SK-N-SH (cell line): ENCODE measurements around the gene TC2N.
"Not testable (repeated sequence)": the region's sequence is repeated elsewhere in the genome, so short reads cannot be mapped to it uniquely, and the experiment has no call there.

Source experiments
- EP300 ChIP-seq, 2 experiments: IDR thresholded peaks; 2 replicates each; pipeline versions ENCODE4 v1.4.0 to v1.6.1; 2012; ENCODE audit warnings: borderline replicate concordance in 1 of 2, low read depth in 1 of 2, low read length in 1 of 2
- EZH2phosphoT487 ChIP-seq: fragments of 200-600 bp; sonication (generic); IDR thresholded peaks from 2 replicates; pipeline ENCODE4 v1.6.1; 2017; ENCODE audit warnings: low read depth, mixed run types, mild to moderate bottlenecking, antibody characterized with exemption, moderate library complexity, borderline replicate concordance
- FOXM1 ChIP-seq: IDR thresholded peaks from 2 replicates; pipeline ENCODE4 v1.4.0; 2012; ENCODE audit warnings: low read depth, mild to moderate bottlenecking
- JUND ChIP-seq: IDR thresholded peaks from 2 replicates; pipeline ENCODE4 v1.4.0; 2012
- POLR2AphosphoS5 ChIP-seq: IDR thresholded peaks from 2 replicates; pipeline ENCODE4 v1.6.1; 2012; ENCODE audit warnings: low read depth, low read length
- RFX5 ChIP-seq: IDR thresholded peaks from 2 replicates; pipeline ENCODE4 v1.6.1; 2012; ENCODE audit warnings: mild to moderate bottlenecking, improper control_type of control experiment, low read length
- SIN3A ChIP-seq: IDR thresholded peaks from 2 replicates; pipeline ENCODE4 v1.6.1; 2012; ENCODE audit warnings: low read depth, mild to moderate bottlenecking, low read length, moderate library complexity, borderline replicate concordance
- YY1 ChIP-seq: IDR thresholded peaks from 2 replicates; pipeline ENCODE4 v1.4.0; 2012; ENCODE audit warnings: low read depth, mild to moderate bottlenecking
- TF ChIP-seq, protein P1 (sequence below): IDR thresholded peaks from 2 replicates; pipeline ENCODE4 v1.4.0; 2012; ENCODE audit warnings: low read depth
- TF ChIP-seq, protein P2 (sequence below): fragments of 200-600 bp; sonication (generic); IDR thresholded peaks from 2 replicates; pipeline ENCODE4 v1.6.1; 2017; ENCODE audit warnings: antibody characterized with exemption, mild to moderate bottlenecking, moderate library complexity
- TF ChIP-seq, protein P3 (sequence below): fragments of 150-350 bp; IDR thresholded peaks from 2 replicates; pipeline ENCODE4 v1.6.1; 2017; ENCODE audit warnings: antibody characterized with exemption, low read length, low read depth, borderline replicate concordance
- TF ChIP-seq, protein P4 (sequence below): IDR thresholded peaks from 2 replicates; pipeline ENCODE4 v1.6.1; 2012; ENCODE audit warnings: mild to moderate bottlenecking, low read depth, low read length, moderate library complexity

DNA sequence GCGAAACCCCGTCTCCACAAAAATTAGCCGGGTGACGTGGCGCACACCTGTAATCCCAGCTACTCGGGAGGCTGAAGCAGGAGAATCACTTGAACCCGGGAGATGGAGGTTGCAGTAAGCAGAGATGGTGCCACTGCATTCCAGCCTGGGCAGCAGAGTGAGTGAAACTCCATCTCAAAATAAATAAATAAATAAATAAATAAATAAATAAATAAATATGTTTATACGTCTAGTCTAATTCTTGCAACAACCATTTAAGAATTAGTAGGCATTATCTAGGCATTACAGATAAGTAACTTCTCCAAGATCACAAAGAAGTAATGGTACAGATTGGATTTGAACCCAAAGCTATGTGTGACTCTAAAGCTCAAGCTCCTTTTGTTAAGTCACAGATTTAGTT is 22.3 kb downstream of the TC2N start:
- TF ChIP-seq YY1; JUND; POLR2AphosphoS5; FOXM1; EZH2phosphoT487; RFX5; EP300 (IDR thresholded peaks at IDR 0.05; ENCODE audit: borderline replicate concordance in 1 of 2, low read depth in 1 of 2, low read length in 1 of 2); SIN3A: not testable (repeated sequence)
- TF ChIP-seq, protein P1, sequence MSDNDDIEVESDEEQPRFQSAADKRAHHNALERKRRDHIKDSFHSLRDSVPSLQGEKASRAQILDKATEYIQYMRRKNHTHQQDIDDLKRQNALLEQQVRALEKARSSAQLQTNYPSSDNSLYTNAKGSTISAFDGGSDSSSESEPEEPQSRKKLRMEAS: not testable (repeated sequence)
- TF ChIP-seq, protein P2, sequence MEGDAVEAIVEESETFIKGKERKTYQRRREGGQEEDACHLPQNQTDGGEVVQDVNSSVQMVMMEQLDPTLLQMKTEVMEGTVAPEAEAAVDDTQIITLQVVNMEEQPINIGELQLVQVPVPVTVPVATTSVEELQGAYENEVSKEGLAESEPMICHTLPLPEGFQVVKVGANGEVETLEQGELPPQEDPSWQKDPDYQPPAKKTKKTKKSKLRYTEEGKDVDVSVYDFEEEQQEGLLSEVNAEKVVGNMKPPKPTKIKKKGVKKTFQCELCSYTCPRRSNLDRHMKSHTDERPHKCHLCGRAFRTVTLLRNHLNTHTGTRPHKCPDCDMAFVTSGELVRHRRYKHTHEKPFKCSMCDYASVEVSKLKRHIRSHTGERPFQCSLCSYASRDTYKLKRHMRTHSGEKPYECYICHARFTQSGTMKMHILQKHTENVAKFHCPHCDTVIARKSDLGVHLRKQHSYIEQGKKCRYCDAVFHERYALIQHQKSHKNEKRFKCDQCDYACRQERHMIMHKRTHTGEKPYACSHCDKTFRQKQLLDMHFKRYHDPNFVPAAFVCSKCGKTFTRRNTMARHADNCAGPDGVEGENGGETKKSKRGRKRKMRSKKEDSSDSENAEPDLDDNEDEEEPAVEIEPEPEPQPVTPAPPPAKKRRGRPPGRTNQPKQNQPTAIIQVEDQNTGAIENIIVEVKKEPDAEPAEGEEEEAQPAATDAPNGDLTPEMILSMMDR: not testable (repeated sequence)
- TF ChIP-seq, protein P3, sequence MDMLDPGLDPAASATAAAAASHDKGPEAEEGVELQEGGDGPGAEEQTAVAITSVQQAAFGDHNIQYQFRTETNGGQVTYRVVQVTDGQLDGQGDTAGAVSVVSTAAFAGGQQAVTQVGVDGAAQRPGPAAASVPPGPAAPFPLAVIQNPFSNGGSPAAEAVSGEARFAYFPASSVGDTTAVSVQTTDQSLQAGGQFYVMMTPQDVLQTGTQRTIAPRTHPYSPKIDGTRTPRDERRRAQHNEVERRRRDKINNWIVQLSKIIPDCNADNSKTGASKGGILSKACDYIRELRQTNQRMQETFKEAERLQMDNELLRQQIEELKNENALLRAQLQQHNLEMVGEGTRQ: not testable (repeated sequence)
- TF ChIP-seq, protein P4, sequence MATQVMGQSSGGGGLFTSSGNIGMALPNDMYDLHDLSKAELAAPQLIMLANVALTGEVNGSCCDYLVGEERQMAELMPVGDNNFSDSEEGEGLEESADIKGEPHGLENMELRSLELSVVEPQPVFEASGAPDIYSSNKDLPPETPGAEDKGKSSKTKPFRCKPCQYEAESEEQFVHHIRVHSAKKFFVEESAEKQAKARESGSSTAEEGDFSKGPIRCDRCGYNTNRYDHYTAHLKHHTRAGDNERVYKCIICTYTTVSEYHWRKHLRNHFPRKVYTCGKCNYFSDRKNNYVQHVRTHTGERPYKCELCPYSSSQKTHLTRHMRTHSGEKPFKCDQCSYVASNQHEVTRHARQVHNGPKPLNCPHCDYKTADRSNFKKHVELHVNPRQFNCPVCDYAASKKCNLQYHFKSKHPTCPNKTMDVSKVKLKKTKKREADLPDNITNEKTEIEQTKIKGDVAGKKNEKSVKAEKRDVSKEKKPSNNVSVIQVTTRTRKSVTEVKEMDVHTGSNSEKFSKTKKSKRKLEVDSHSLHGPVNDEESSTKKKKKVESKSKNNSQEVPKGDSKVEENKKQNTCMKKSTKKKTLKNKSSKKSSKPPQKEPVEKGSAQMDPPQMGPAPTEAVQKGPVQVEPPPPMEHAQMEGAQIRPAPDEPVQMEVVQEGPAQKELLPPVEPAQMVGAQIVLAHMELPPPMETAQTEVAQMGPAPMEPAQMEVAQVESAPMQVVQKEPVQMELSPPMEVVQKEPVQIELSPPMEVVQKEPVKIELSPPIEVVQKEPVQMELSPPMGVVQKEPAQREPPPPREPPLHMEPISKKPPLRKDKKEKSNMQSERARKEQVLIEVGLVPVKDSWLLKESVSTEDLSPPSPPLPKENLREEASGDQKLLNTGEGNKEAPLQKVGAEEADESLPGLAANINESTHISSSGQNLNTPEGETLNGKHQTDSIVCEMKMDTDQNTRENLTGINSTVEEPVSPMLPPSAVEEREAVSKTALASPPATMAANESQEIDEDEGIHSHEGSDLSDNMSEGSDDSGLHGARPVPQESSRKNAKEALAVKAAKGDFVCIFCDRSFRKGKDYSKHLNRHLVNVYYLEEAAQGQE: not testable (repeated sequence)
